ENCODE results near the gene SYNE3.

- TF ChIP-seq REST (IDR thresholded peaks at IDR 0.05; ENCODE audit: insufficient read depth in 1 of 2, low read depth in 2 of 2, low read length in 1 of 2) (no peak), CTCF (IDR thresholded peaks at IDR 0.05) (no peak), SIN3A (IDR thresholded peaks at IDR 0.05; ENCODE audit: borderline replicate concordance, insufficient read depth, low read depth, low read length) (no peak), POLR2AphosphoS5 (IDR thresholded peaks at IDR 0.05; ENCODE audit: low read depth, low read length) (no peak)
These were observed 26.6 kb upstream of the SYNE3 start for GRCh38 chr14:95543021-95543420.
